Measurements from ENCODE around the gene BCO2.

GRCh38 chr11:112173152-112173551 lies 2.2 kb upstream of the BCO2 start:
- no peak for TF ChIP-seq ZNF324 (tag by site-specific recombination; IDR thresholded peaks at IDR 0.05)
- TF ChIP-seq ZNF707 (tag by site-specific recombination; IDR thresholded peaks at IDR 0.05), result no peak
- TF ChIP-seq CTCF (tag by site-specific recombination; IDR thresholded peaks at IDR 0.05), result no peak
